Neural cell (in vitro differentiated cells): Measurements from ENCODE around the gene RASGRP1.

Experiments used
- CTCF ChIP-seq: fragments of 450-650 bp; IDR thresholded peaks from 2 replicates; pipeline ENCODE4 v1.5.1; 2014; ENCODE audit warnings: antibody characterized with exemption, mild to moderate bottlenecking, moderate library complexity; ENCODE audit not compliant: poor library complexity, severe bottlenecking
- MXI1 ChIP-seq: fragments of 450-650 bp; conservative IDR thresholded peaks from 2 replicates; pipeline ENCODE4 v1.6.1; 2014; ENCODE audit warnings: antibody characterized with exemption, mild to moderate bottlenecking; ENCODE audit not compliant: poor library complexity, severe bottlenecking
- POLR2AphosphoS5 ChIP-seq: IDR thresholded peaks from 2 replicates; pipeline ENCODE4 v1.6.1; 2012
- REST ChIP-seq: IDR thresholded peaks from 2 replicates; pipeline ENCODE4 v1.6.1; 2012; ENCODE audit warnings: borderline replicate concordance

GRCh38 chr15:38522922-38523321 is 41.7 kb downstream of the RASGRP1 start:
- TF ChIP-seq CTCF (no peak), POLR2AphosphoS5 (no peak), MXI1 (no peak), REST (no peak)
